ENCODE results near the gene CCL23. TPM values are rescaled to one million over a fixed set of nuclear protein-coding genes. Genes with fewer than 3 reads are reported as not detected.
"Not testable (repeated sequence)": the region's sequence is repeated elsewhere in the genome, so short reads cannot be mapped to it uniquely, and the experiment has no call there.

CCL23 gene
- total and polyA plus RNA-seq, 3 experiments from 2014 or later, result 0.37 TPM; not detected in 2

GRCh38 chr17:36001862-36002603, 15.7 kb downstream of the CCL23 start:
- DNase-seq, result no peak
- Mint-ChIP-seq H3K4me3 (no peak overlapping the region), H3K36me3 (no peaks in the 10 kb centered on the region), H3K4me1 (peaks cover 10 to 17% (median 17%) of the 10 kb centered on the region in 3 donors), H3K27me3 (no peaks in the 10 kb centered on the region), H3K9me3 (no peaks in the 10 kb centered on the region), H3K27ac (no peak overlapping the region)
- no peaks in the 10 kb centered on the region for H3K4me1 ChIP-seq (ENCODE audit: insufficient read depth, low read length)
- no peak overlapping the region for H3K27ac ChIP-seq (ENCODE audit: low read depth, low read length)
- H3K27me3 ChIP-seq (ENCODE audit: insufficient read depth, low read length, poor library complexity, severe bottlenecking), result no peaks in the 10 kb centered on the region
- no peaks in the 10 kb centered on the region for H3K9me3 ChIP-seq (ENCODE audit: low read length)
- POLR2A ChIA-PET, result no interaction called here
- H3K4me3 ChIP-seq (ENCODE audit: low read length), result no peak overlapping the region
- CTCF ChIA-PET, result no interaction called here
- H3K36me3 ChIP-seq (ENCODE audit: insufficient read depth, low read length), result no peaks in the 10 kb centered on the region

- Mint-ChIP-seq H3K9me3 (no peaks in the 10 kb centered on the region), H3K4me1 (peaks cover 10 to 17% (median 17%) of the 10 kb centered on the region in 3 donors), H3K27me3 (no peaks in the 10 kb centered on the region), H3K27ac (peak within 1 kb of the TSS in 2 of 8 donors; percentile 14), H3K4me3 (no peak within 1 kb of the TSS), H3K36me3 (no peaks in the 10 kb centered on the region)
- no peak within 1 kb of the TSS for H3K4me3 ChIP-seq (ENCODE audit: low read length)
- CTCF ChIA-PET, result interaction anchor here (1.2 kb wide), 1 partner anchor 10 kb away, joined by 3 read pairs; no protein-coding TSS in a partner anchor
- no peaks in the 10 kb centered on the region for H3K27me3 ChIP-seq (ENCODE audit: insufficient read depth, low read length, poor library complexity, severe bottlenecking)
- no peak for DNase-seq
- H3K9me3 ChIP-seq (ENCODE audit: low read length), result no peaks in the 10 kb centered on the region
- POLR2A ChIA-PET, result no interaction called here
- H3K36me3 ChIP-seq (ENCODE audit: insufficient read depth, low read length), result no peaks in the 10 kb centered on the region
- H3K27ac ChIP-seq (ENCODE audit: low read depth, low read length), result no peak within 1 kb of the TSS
- no peaks in the 10 kb centered on the region for H3K4me1 ChIP-seq (ENCODE audit: insufficient read depth, low read length)
These were observed 16.5 kb downstream of the CCL23 start, which contains the start of gene CCL15 for GRCh38 chr17:36001110-36001771. Gene CCL15, minus strand, starts transcription at chr17:36001553. Its CDS starts 61 bp downstream, at chr17:36001492.

GRCh38 chr17:36000732-36001109, 17.1 kb downstream of the CCL23 start:
- Histone ChIP-seq H3K4me3 (ENCODE audit: low read length) (no peak overlapping the region), H3K27ac (ENCODE audit: low read depth, low read length) (no peak overlapping the region), H3K27me3 (ENCODE audit: insufficient read depth, low read length, poor library complexity, severe bottlenecking) (no peaks in the 10 kb centered on the region), H3K4me1 (ENCODE audit: insufficient read depth, low read length) (no peaks in the 10 kb centered on the region), H3K9me3 (ENCODE audit: low read length) (no peaks in the 10 kb centered on the region), H3K36me3 (ENCODE audit: insufficient read depth, low read length) (no peaks in the 10 kb centered on the region)
- DNase-seq, result no peak
- POLR2A ChIA-PET, result no interaction called here
- Mint-ChIP-seq H3K36me3 (no peaks in the 10 kb centered on the region), H3K9me3 (no peaks in the 10 kb centered on the region), H3K4me1 (peaks cover 10 to 17% (median 17%) of the 10 kb centered on the region in 3 donors), H3K27me3 (no peaks in the 10 kb centered on the region), H3K4me3 (no peak overlapping the region), H3K27ac (peak overlapping the region in 1 of 8 donors; percentile 14)
- CTCF ChIA-PET, result interaction anchor here (1.2 kb wide), 1 partner anchor 11 kb away, joined by 3 read pairs; no protein-coding TSS in a partner anchor

GRCh38 chr17:35998756-35999155, 19.0 kb downstream of the CCL23 start:
- Mint-ChIP-seq H3K36me3 (no peaks in the 10 kb centered on the region), H3K27me3 (peaks cover 0 to 6% of the 10 kb centered on the region in 2 donors), H3K9me3 (no peaks in the 10 kb centered on the region), H3K4me3 (no peak overlapping the region), H3K27ac (peak overlapping the region in 1 of 8 donors; percentile 33), H3K4me1 (peaks cover 0 to 2% (median 2%) of the 10 kb centered on the region in 3 donors)
- Histone ChIP-seq H3K27me3 (ENCODE audit: insufficient read depth, low read length, poor library complexity, severe bottlenecking) (no peaks in the 10 kb centered on the region), H3K4me3 (ENCODE audit: low read length) (no peak overlapping the region), H3K36me3 (ENCODE audit: insufficient read depth, low read length) (no peaks in the 10 kb centered on the region), H3K9me3 (ENCODE audit: low read length) (no peaks in the 10 kb centered on the region), H3K4me1 (ENCODE audit: insufficient read depth, low read length) (no peaks in the 10 kb centered on the region), H3K27ac (ENCODE audit: low read depth, low read length) (no peak overlapping the region)
- POLR2A ChIA-PET, result no interaction called here
- CTCF ChIA-PET, result no interaction called here
- DNase-seq, result no peak

- no peak overlapping the region for H3K27ac ChIP-seq (ENCODE audit: low read depth, low read length)
- CTCF ChIA-PET, result no interaction called here
- no peaks in the 10 kb centered on the region for H3K36me3 Mint-ChIP-seq
- H3K4me1 Mint-ChIP-seq, result no peaks in the 10 kb centered on the region
- H3K27me3 ChIP-seq (ENCODE audit: insufficient read depth, low read length, poor library complexity, severe bottlenecking), result no peaks in the 10 kb centered on the region
- no peak overlapping the region for H3K4me3 Mint-ChIP-seq
- H3K4me3 ChIP-seq (ENCODE audit: low read length), result no peak overlapping the region
- H3K9me3 Mint-ChIP-seq, result no peaks in the 10 kb centered on the region
- peak overlapping the region in 2 of 8 donors; percentile 64 to 91 for H3K27ac Mint-ChIP-seq
- H3K36me3 ChIP-seq (ENCODE audit: insufficient read depth, low read length), result no peaks in the 10 kb centered on the region
- DNase-seq, result no peak
- POLR2A ChIA-PET, result interaction anchor here (0.6 kb wide), 1 partner anchor 539 kb away, joined by 9 read pairs; no protein-coding TSS in a partner anchor
- no peaks in the 10 kb centered on the region for H3K9me3 ChIP-seq (ENCODE audit: low read length)
- H3K4me1 ChIP-seq (ENCODE audit: insufficient read depth, low read length), result no peaks in the 10 kb centered on the region
- peaks cover 0 to 6% of the 10 kb centered on the region in 2 donors for H3K27me3 Mint-ChIP-seq
These were observed 19.7 kb downstream of the CCL23 start for GRCh38 chr17:35998018-35998545.

GRCh38 chr17:35995346-35995745, 22.4 kb downstream of the CCL23 start:
- H3K4me1 ChIP-seq (ENCODE audit: insufficient read depth, low read length); CTCF ChIA-PET; DNase-seq; H3K9me3 ChIP-seq (ENCODE audit: low read length); H3K36me3 ChIP-seq (ENCODE audit: insufficient read depth, low read length); H3K4me3 ChIP-seq (ENCODE audit: low read length); H3K4me1 Mint-ChIP-seq; H3K4me3 Mint-ChIP-seq; POLR2A ChIA-PET; H3K9me3 Mint-ChIP-seq; H3K36me3 Mint-ChIP-seq; H3K27me3 ChIP-seq (ENCODE audit: insufficient read depth, low read length, poor library complexity, severe bottlenecking); H3K27ac Mint-ChIP-seq; H3K27ac ChIP-seq (ENCODE audit: low read depth, low read length): not testable (repeated sequence)
- peaks cover 5 to 11% of the 10 kb centered on the region in 2 donors for H3K27me3 Mint-ChIP-seq

- H3K9me3 ChIP-seq (ENCODE audit: low read length), result no peaks in the 10 kb centered on the region
- Mint-ChIP-seq H3K9me3 (peaks cover 5 to 19% (median 8%) of the 10 kb centered on the region in 5 donors), H3K4me3 (no peak overlapping the region), H3K27ac (no peak overlapping the region), H3K27me3 (peaks cover 5 to 13% of the 10 kb centered on the region in 2 donors), H3K4me1 (no peaks in the 10 kb centered on the region), H3K36me3 (peaks cover 0 to 16% (median 0%) of the 10 kb centered on the region in 3 donors)
- no peaks in the 10 kb centered on the region for H3K27me3 ChIP-seq (ENCODE audit: insufficient read depth, low read length, poor library complexity, severe bottlenecking)
- no peak for DNase-seq
- ChIA-PET POLR2A (no interaction called here), CTCF (interaction anchor here (0.9 to 1.3 kb wide), 2 partner anchors 9 to 15 kb away, joined by 3 read pairs; partner anchors contain the start of gene CCL16)
- no peaks in the 10 kb centered on the region for H3K36me3 ChIP-seq (ENCODE audit: insufficient read depth, low read length)
- H3K4me3 ChIP-seq (ENCODE audit: low read length), result no peak overlapping the region
- no peaks in the 10 kb centered on the region for H3K4me1 ChIP-seq (ENCODE audit: insufficient read depth, low read length)
- no peak overlapping the region for H3K27ac ChIP-seq (ENCODE audit: low read depth, low read length)
These were observed 26.7 kb downstream of the CCL23 start for GRCh38 chr17:35991075-35991474.

- Mint-ChIP-seq H3K36me3 (peaks cover 0 to 16% (median 0%) of the 10 kb centered on the region in 3 donors), H3K4me3 (no peak overlapping the region), H3K4me1 (peaks cover 0 to 4% (median 0%) of the 10 kb centered on the region in 3 donors), H3K27me3 (peaks cover 5 to 8% of the 10 kb centered on the region in 2 donors), H3K9me3 (peaks cover 5 to 19% (median 8%) of the 10 kb centered on the region in 5 donors), H3K27ac (no peak overlapping the region)
- ChIA-PET POLR2A (no interaction called here), CTCF (no interaction called here)
- H3K4me1 ChIP-seq (ENCODE audit: insufficient read depth, low read length), result no peaks in the 10 kb centered on the region
- H3K9me3 ChIP-seq (ENCODE audit: low read length), result no peaks in the 10 kb centered on the region
- no peak overlapping the region for H3K4me3 ChIP-seq (ENCODE audit: low read length)
- H3K27ac ChIP-seq (ENCODE audit: low read depth, low read length), result no peak overlapping the region
- no peaks in the 10 kb centered on the region for H3K27me3 ChIP-seq (ENCODE audit: insufficient read depth, low read length, poor library complexity, severe bottlenecking)
- no peaks in the 10 kb centered on the region for H3K36me3 ChIP-seq (ENCODE audit: insufficient read depth, low read length)
- DNase-seq, result no peak
These were observed 29.6 kb downstream of the CCL23 start for GRCh38 chr17:35988164-35988563.

Measured in CD8-positive, alpha-beta memory T cell (primary cell).